ENCODE data around the gene MBLAC1. TPM values are rescaled to one million over a fixed set of nuclear protein-coding genes. Genes with fewer than 3 reads are reported as not detected.
A peak's percentile ranks its signal among the peaks of the same experiment; 100 is the strongest.

The MBLAC1 gene
- total RNA-seq, 1 experiment from 2014 or later: 3.2 TPM

DNA sequence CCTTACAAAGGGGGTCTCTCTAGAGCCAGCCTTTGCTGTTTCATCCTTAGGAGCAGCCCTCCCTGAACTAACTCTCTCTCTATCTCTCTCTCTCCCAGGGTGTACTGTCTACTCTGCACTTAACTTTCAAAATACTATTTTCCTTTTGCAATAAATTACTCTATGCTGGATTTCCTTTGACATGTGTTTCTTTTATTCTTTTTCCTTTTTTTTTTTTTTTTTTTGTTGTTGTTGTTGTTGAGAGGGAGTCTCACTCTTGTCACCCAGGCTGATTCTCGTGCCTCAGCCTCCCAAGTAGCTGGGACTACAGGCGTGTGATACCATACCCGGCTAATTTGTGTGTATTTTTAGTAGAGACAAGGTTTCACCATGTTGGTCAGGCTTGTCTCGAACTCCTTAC is 43.8 kb upstream of the MBLAC1 start:
- POLR2A ChIA-PET: interaction anchor here (0.5 to 1.2 kb wide), 6 partner anchors 19 to 896 kb away, joined by 3 to 13 read pairs (median 4); partner anchors contain the start of genes AP4M1, MCM7 and ZSCAN21
- H3K4me3 Mint-ChIP-seq (ENCODE audit: unreplicated experiment): peak overlapping the region; percentile 83
- DNase-seq: no peak
- H3K4me1 Mint-ChIP-seq (ENCODE audit: low read depth, unreplicated experiment): peaks cover 14% of the 10 kb centered on the region
- H3K9me3 ChIP-seq: no peaks in the 10 kb centered on the region
- H3K27me3 ChIP-seq (replicated peaks; ENCODE audit: control insufficient read depth, insufficient read depth, low read length): no peaks in the 10 kb centered on the region
- TF ChIP-seq, protein P1, sequence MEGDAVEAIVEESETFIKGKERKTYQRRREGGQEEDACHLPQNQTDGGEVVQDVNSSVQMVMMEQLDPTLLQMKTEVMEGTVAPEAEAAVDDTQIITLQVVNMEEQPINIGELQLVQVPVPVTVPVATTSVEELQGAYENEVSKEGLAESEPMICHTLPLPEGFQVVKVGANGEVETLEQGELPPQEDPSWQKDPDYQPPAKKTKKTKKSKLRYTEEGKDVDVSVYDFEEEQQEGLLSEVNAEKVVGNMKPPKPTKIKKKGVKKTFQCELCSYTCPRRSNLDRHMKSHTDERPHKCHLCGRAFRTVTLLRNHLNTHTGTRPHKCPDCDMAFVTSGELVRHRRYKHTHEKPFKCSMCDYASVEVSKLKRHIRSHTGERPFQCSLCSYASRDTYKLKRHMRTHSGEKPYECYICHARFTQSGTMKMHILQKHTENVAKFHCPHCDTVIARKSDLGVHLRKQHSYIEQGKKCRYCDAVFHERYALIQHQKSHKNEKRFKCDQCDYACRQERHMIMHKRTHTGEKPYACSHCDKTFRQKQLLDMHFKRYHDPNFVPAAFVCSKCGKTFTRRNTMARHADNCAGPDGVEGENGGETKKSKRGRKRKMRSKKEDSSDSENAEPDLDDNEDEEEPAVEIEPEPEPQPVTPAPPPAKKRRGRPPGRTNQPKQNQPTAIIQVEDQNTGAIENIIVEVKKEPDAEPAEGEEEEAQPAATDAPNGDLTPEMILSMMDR (IDR thresholded peaks at IDR 0.05; ENCODE audit: insufficient read depth in 1 of 2, low read depth in 1 of 2, low read length in 1 of 2, severe bottlenecking in 1 of 2, unreplicated experiment in 1 of 2): no peak
- BruUV-seq (replicated peaks): no TSS peak
- H3K9me3 Mint-ChIP-seq (ENCODE audit: unreplicated experiment): no peaks in the 10 kb centered on the region
- intact Hi-C loops (cut with micrococcal nuclease; ENCODE audit: unreplicated experiment): no loop called here
- peaks cover 45% of the 10 kb centered on the region for H3K36me3 Mint-ChIP-seq (ENCODE audit: insufficient read depth, unreplicated experiment)
- H3K4me1 ChIP-seq: peaks cover 27% of the 10 kb centered on the region
- no peaks in the 10 kb centered on the region for H3K27me3 Mint-ChIP-seq (ENCODE audit: insufficient read depth, unreplicated experiment)
- no peaks in the 10 kb centered on the region; the same call in 1 of the 2 replicates for H3K36me3 ChIP-seq (ENCODE audit: control insufficient read depth, insufficient read depth, low read length)
- H3K27ac Mint-ChIP-seq (ENCODE audit: unreplicated experiment): peak overlapping the region; percentile 46
- no peak overlapping the region for H3K4me3 ChIP-seq (ENCODE audit: low read depth, low read length)
- CTCF ChIA-PET: interaction anchor here (0.6 to 1.2 kb wide), 9 partner anchors 18 to 89 kb away, joined by 3 to 7 read pairs (median 3); partner anchors contain the start of genes AP4M1, MCM7 and ZSCAN21

DNA sequence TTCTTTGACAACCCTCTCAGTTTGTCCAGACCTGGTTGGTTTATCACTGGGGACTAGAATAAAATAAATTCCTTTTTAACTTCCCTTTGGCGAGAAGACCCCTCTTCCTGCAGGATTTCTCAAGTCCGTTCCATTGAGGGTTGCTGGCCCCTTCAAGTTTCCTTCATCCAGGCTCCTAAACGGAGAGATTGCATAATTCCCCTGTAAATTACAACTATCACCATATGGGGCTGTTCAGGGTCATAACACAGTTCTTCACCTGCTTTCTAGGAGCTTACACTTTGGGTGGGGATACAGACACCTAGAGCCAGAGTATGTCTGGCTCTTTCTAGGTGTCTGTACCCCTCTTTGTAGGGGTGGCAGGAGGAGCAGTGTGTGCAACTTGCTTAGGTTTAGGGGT is 41.3 kb upstream of the MBLAC1 start:
- ChIA-PET CTCF (no interaction called here), POLR2A (no interaction called here)
- H3K9me3 Mint-ChIP-seq (ENCODE audit: unreplicated experiment): no peaks in the 10 kb centered on the region
- H3K4me3 Mint-ChIP-seq (ENCODE audit: unreplicated experiment): no peak overlapping the region
- intact Hi-C loops (cut with micrococcal nuclease; ENCODE audit: unreplicated experiment): no loop called here
- H3K36me3 Mint-ChIP-seq (ENCODE audit: insufficient read depth, unreplicated experiment): peaks cover 42% of the 10 kb centered on the region
- no peak overlapping the region for H3K4me3 ChIP-seq (ENCODE audit: low read depth, low read length)
- peaks cover 16% of the 10 kb centered on the region for H3K4me1 Mint-ChIP-seq (ENCODE audit: low read depth, unreplicated experiment)
- no peaks in the 10 kb centered on the region for H3K9me3 ChIP-seq
- no peaks in the 10 kb centered on the region for H3K36me3 ChIP-seq (ENCODE audit: control insufficient read depth, insufficient read depth, low read length)
- TF ChIP-seq, protein P1 (IDR thresholded peaks at IDR 0.05; ENCODE audit: insufficient read depth in 1 of 2, low read depth in 1 of 2, low read length in 1 of 2, severe bottlenecking in 1 of 2, unreplicated experiment in 1 of 2): no peak
- no peaks in the 10 kb centered on the region for H3K27me3 Mint-ChIP-seq (ENCODE audit: insufficient read depth, unreplicated experiment)
- peaks cover 11% of the 10 kb centered on the region; the same call in 1 of the 2 replicates for H3K4me1 ChIP-seq
- BruUV-seq (replicated peaks): no TSS peak
- no peaks in the 10 kb centered on the region for H3K27me3 ChIP-seq (replicated peaks; ENCODE audit: control insufficient read depth, insufficient read depth, low read length)
- no peak for DNase-seq
- H3K27ac Mint-ChIP-seq (ENCODE audit: unreplicated experiment): no peak overlapping the region

GRCh38 chr7:100087055-100087750 is 39.6 kb upstream of the MBLAC1 start:
- H3K4me3 ChIP-seq (ENCODE audit: low read depth, low read length): no peak overlapping the region
- peaks cover 2% of the 10 kb centered on the region; the same call in 1 of the 2 replicates for H3K36me3 ChIP-seq (ENCODE audit: control insufficient read depth, insufficient read depth, low read length)
- H3K27ac Mint-ChIP-seq (ENCODE audit: unreplicated experiment): no peak overlapping the region
- no peaks in the 10 kb centered on the region for H3K9me3 ChIP-seq
- TF ChIP-seq, protein P1 (IDR thresholded peaks at IDR 0.05; ENCODE audit: insufficient read depth in 1 of 2, low read depth in 1 of 2, low read length in 1 of 2, severe bottlenecking in 1 of 2, unreplicated experiment in 1 of 2): no peak
- DNase-seq: no peak
- no peaks in the 10 kb centered on the region for H3K9me3 Mint-ChIP-seq (ENCODE audit: unreplicated experiment)
- ChIA-PET CTCF (no interaction called here), POLR2A (interaction anchor here (0.6 kb wide), 1 partner anchor 72 kb away, joined by 3 read pairs; no protein-coding TSS in a partner anchor)
- no TSS peak for BruUV-seq (replicated peaks)
- peaks cover 16% of the 10 kb centered on the region for H3K4me1 Mint-ChIP-seq (ENCODE audit: low read depth, unreplicated experiment)
- no peaks in the 10 kb centered on the region for H3K27me3 Mint-ChIP-seq (ENCODE audit: insufficient read depth, unreplicated experiment)
- H3K4me1 ChIP-seq: peaks cover 11% of the 10 kb centered on the region; the same call in 1 of the 2 replicates
- H3K36me3 Mint-ChIP-seq (ENCODE audit: insufficient read depth, unreplicated experiment): peaks cover 42% of the 10 kb centered on the region
- intact Hi-C loops (cut with micrococcal nuclease; ENCODE audit: unreplicated experiment): no loop called here
- no peaks in the 10 kb centered on the region for H3K27me3 ChIP-seq (replicated peaks; ENCODE audit: control insufficient read depth, insufficient read depth, low read length)
- H3K4me3 Mint-ChIP-seq (ENCODE audit: unreplicated experiment): peak overlapping the region; percentile 50
